HCT116 (cell line): ENCODE data around the gene MSI2. TPM values are rescaled to one million over a fixed set of nuclear protein-coding genes. Genes with fewer than 3 reads are reported as not detected.

Experiments used
- ATAC-seq: fragments of 200-7000 bp; cut with Tn5 transposase; 2 replicates; pipeline ENCODE4 v1.9.1; 2020; ENCODE audit warnings: mild to moderate bottlenecking, moderate library complexity
- BruUV-seq: library from RNA; stranded (reverse); fragments of 400-500 nt; replicated peaks from 2 replicates; lab custom pipeline; 2021; lab: Mats Ljungman, UMichigan
- CTCF ChIA-PET: fragments of 300-600 bp; sonication (Branson Sonifier 250); formaldehyde crosslinking; loops from one replicate; lab custom pipeline; 2021; ENCODE audit warnings: antibody characterized with exemption; lab: Charles Lee
- POLR2A ChIA-PET: fragments of 300-600, 350-600 bp; sonication (Branson Sonifier 250); formaldehyde crosslinking; loops from one replicate; lab custom pipeline; 2021; ENCODE audit warnings: antibody characterized with exemption; lab: Charles Lee
- RAD21 ChIA-PET, 2 experiments: fragments of 300-600 bp; sonication (Branson Sonifier 250); formaldehyde crosslinking; loops; one replicate each; lab custom pipeline; 2023; ENCODE audit warnings: low total read pairs in 2 of 2; ENCODE audit not compliant: uncharacterized antibody in 2 of 2, unreplicated experiment in 2 of 2, low non-redundant PET in 1 of 2; lab: Charles Lee
- DNase-seq: peaks from one replicate; pipeline ENCODE4 v3.0.0-alpha.2; 2010; ENCODE audit warnings: low read depth, low spot score
- H2AFZ ChIP-seq: fragments of 200-600 bp; shearing (Covaris generic), sonication (generic); 2 replicates; pipeline ENCODE4 v1.6.1; 2017; ENCODE audit warnings: low read depth, mixed run types, mixed read lengths, antibody characterized with exemption, low read length; ENCODE audit not compliant: poor library complexity, severe bottlenecking
- H3K27ac ChIP-seq: 2 replicates; pipeline ENCODE4 v1.5.1; 2012; ENCODE audit warnings: low read depth, low read length
- H3K27me3 ChIP-seq: fragments of 200-600 bp; sonication (generic); 2 replicates; pipeline ENCODE4 v1.6.1; 2016; ENCODE audit warnings: mixed run types, low read length, mixed read lengths; ENCODE audit not compliant: insufficient read depth
- H3K36me3 ChIP-seq, 2 experiments: fragments of 200-500 bp in 1 of 2; fragments of 200-600 bp in 1 of 2; sonication (Bioruptor generic) in 1 of 2; sonication (generic) in 1 of 2; 2 replicates each; pipeline versions ENCODE4 v1.5.1 to v1.6.1; 2014 to 2016; ENCODE audit warnings: low read length in 2 of 2, inconsistent platforms in 1 of 2, mixed read lengths in 1 of 2, mixed run types in 1 of 2; ENCODE audit not compliant: insufficient read depth in 2 of 2, control insufficient read depth in 1 of 2
- H3K4me1 ChIP-seq, 2 experiments: fragments of 200-600 bp in 1 of 2; sonication (generic) in 1 of 2; 2 replicates each; pipeline versions ENCODE4 v1.5.1 to v1.6.1; 2012 to 2017; ENCODE audit warnings: low read length in 2 of 2, inconsistent platforms in 1 of 2, mild to moderate bottlenecking in 1 of 2, mixed read lengths in 1 of 2, mixed run types in 1 of 2, moderate library complexity in 1 of 2; ENCODE audit not compliant: insufficient read depth in 2 of 2, control insufficient read depth in 1 of 2
- H3K4me2 ChIP-seq: fragments of 200-600 bp; sonication (generic); 2 replicates; pipeline ENCODE4 v1.6.1; 2017; ENCODE audit warnings: mixed run types, low read length, mixed read lengths
- H3K4me3 ChIP-seq, 2 experiments: fragments of 200-600 bp in 1 of 2; sonication (generic) in 1 of 2; replicated peaks in 1 of 2; 2 replicates each; pipeline ENCODE4 v1.5.1; 2011 to 2016; ENCODE audit warnings: low read length in 2 of 2, control low read depth in 1 of 2, low read depth in 1 of 2, mild to moderate bottlenecking in 1 of 2, mixed read lengths in 1 of 2, mixed run types in 1 of 2
- H3K79me2 ChIP-seq: fragments of 200-600 bp; sonication (generic); 2 replicates; pipeline ENCODE4 v1.6.1; 2017; ENCODE audit warnings: mild to moderate bottlenecking, mixed run types, low read length, moderate library complexity, mixed read lengths; ENCODE audit not compliant: insufficient read depth
- H3K9ac ChIP-seq: fragments of 200-600 bp; sonication (generic); 2 replicates; pipeline ENCODE4 v1.6.1; 2016; ENCODE audit warnings: low read length, mixed read lengths
- H3K9me2 ChIP-seq: fragments of 200-600 bp; sonication (generic), shearing (Covaris generic); 2 replicates; pipeline ENCODE4 v1.6.1; 2017; ENCODE audit warnings: mixed run types, mild to moderate bottlenecking, moderate library complexity; ENCODE audit not compliant: insufficient read depth
- H3K9me3 ChIP-seq, 2 experiments: fragments of 200-500 bp in 1 of 2; fragments of 200-600 bp in 1 of 2; sonication (Bioruptor generic) in 1 of 2; sonication (generic) in 1 of 2; 2 replicates each; pipeline ENCODE4 v1.6.1; 2014 to 2017; ENCODE audit warnings: low read length in 2 of 2, mixed read lengths in 2 of 2, inconsistent platforms in 1 of 2, low read depth in 1 of 2, mild to moderate bottlenecking in 1 of 2, mixed run types in 1 of 2, moderate library complexity in 1 of 2; ENCODE audit not compliant: control insufficient read depth in 1 of 2, insufficient read depth in 1 of 2
- H4K20me1 ChIP-seq: fragments of 200-600 bp; sonication (generic), shearing (Covaris generic); 2 replicates; pipeline ENCODE4 v1.6.1; 2017; ENCODE audit warnings: mixed run types, mild to moderate bottlenecking, moderate library complexity; ENCODE audit not compliant: insufficient read depth
- EZH2 ChIP-seq: fragments of 200-600 bp; sonication (generic); IDR thresholded peaks from 2 replicates; pipeline ENCODE4 v1.6.1; 2017; ENCODE audit warnings: antibody characterized with exemption, mixed run types
- SIN3A ChIP-seq: IDR thresholded peaks from 2 replicates; pipeline ENCODE4 v1.6.1; 2012; ENCODE audit warnings: low read depth
- SP1 ChIP-seq: IDR thresholded peaks from 2 replicates; pipeline ENCODE4 v1.6.1; 2012; ENCODE audit warnings: low read depth
- SRF ChIP-seq: IDR thresholded peaks from 2 replicates; pipeline ENCODE4 v1.6.1; 2012; ENCODE audit warnings: low read depth
- YY1 ChIP-seq: IDR thresholded peaks from 2 replicates; pipeline ENCODE4 v1.6.1; 2011; ENCODE audit warnings: low read length, low read depth, moderate library complexity, mild to moderate bottlenecking; ENCODE audit not compliant: insufficient replicate concordance; ENCODE audit errors: extremely low read depth
- intact Hi-C: fragments of 100-400 bp; cut with micrococcal nuclease; formaldehyde crosslinking; loops from 2 replicates; pipeline ENCODE4 v1.10.0; 2022
- total RNA-seq: library from RNA; stranded (reverse); gene quantifications from one replicate; pipeline ENCODE4 v1.2.1, GENCODE V29; 2021; ENCODE audit not compliant: unreplicated experiment
- TF ChIP-seq, protein P1 (sequence below): IDR thresholded peaks from 2 replicates; pipeline ENCODE4 v1.6.1; 2011; ENCODE audit warnings: mild to moderate bottlenecking, low read length, moderate library complexity; ENCODE audit not compliant: insufficient replicate concordance; ENCODE audit errors: extremely low read depth
- TF ChIP-seq, protein P2 (sequence below): IDR thresholded peaks from 2 replicates; pipeline ENCODE4 v1.6.1; 2012; ENCODE audit warnings: low read depth

The MSI2 gene
- total RNA-seq, 1 experiment from 2014 or later = 137 TPM

DNA sequence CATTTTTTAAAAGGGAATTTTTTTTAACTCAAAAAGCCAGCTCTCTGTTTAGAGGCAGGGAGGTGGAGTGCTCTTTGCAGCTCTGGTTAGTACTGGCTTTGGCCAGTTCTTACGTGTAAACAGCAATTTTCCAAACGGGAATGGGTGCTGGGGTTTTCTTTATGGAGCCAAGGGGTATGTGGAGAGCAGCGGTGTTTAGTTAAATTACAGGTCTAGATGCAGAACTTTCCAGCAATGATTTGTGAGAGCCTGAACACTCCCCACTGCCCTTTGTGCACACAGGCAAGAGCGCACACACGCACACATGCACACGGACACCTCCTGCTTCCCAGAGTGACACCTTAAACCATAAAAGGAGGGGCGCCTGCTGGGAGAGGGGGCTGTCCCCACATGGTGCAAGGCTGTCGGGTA lies 140.2 kb downstream of the MSI2 start:
- TF ChIP-seq YY1 (no peak), EZH2 (no peak), SP1 (no peak), SRF (no peak), SIN3A (no peak)
- TF ChIP-seq, protein P1, sequence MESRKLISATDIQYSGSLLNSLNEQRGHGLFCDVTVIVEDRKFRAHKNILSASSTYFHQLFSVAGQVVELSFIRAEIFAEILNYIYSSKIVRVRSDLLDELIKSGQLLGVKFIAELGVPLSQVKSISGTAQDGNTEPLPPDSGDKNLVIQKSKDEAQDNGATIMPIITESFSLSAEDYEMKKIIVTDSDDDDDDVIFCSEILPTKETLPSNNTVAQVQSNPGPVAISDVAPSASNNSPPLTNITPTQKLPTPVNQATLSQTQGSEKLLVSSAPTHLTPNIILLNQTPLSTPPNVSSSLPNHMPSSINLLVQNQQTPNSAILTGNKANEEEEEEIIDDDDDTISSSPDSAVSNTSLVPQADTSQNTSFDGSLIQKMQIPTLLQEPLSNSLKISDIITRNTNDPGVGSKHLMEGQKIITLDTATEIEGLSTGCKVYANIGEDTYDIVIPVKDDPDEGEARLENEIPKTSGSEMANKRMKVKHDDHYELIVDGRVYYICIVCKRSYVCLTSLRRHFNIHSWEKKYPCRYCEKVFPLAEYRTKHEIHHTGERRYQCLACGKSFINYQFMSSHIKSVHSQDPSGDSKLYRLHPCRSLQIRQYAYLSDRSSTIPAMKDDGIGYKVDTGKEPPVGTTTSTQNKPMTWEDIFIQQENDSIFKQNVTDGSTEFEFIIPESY = no peak
- TF ChIP-seq, protein P2, sequence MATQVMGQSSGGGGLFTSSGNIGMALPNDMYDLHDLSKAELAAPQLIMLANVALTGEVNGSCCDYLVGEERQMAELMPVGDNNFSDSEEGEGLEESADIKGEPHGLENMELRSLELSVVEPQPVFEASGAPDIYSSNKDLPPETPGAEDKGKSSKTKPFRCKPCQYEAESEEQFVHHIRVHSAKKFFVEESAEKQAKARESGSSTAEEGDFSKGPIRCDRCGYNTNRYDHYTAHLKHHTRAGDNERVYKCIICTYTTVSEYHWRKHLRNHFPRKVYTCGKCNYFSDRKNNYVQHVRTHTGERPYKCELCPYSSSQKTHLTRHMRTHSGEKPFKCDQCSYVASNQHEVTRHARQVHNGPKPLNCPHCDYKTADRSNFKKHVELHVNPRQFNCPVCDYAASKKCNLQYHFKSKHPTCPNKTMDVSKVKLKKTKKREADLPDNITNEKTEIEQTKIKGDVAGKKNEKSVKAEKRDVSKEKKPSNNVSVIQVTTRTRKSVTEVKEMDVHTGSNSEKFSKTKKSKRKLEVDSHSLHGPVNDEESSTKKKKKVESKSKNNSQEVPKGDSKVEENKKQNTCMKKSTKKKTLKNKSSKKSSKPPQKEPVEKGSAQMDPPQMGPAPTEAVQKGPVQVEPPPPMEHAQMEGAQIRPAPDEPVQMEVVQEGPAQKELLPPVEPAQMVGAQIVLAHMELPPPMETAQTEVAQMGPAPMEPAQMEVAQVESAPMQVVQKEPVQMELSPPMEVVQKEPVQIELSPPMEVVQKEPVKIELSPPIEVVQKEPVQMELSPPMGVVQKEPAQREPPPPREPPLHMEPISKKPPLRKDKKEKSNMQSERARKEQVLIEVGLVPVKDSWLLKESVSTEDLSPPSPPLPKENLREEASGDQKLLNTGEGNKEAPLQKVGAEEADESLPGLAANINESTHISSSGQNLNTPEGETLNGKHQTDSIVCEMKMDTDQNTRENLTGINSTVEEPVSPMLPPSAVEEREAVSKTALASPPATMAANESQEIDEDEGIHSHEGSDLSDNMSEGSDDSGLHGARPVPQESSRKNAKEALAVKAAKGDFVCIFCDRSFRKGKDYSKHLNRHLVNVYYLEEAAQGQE = no peak

More for the DNA sequence above, 140.2 kb downstream of the MSI2 start:
- ChIA-PET CTCF (no interaction called here), POLR2A (interaction anchor here (0.6 kb wide), 1 partner anchor 49 kb away, joined by 3 read pairs; no protein-coding TSS in a partner anchor), RAD21 (no interaction called here)
- no peak overlapping the region for H2AFZ ChIP-seq
- peaks cover 10% of the 10 kb centered on the region; the same call in 1 of the 2 replicates for H3K79me2 ChIP-seq
- no peak overlapping the region for H3K4me2 ChIP-seq
- no peak overlapping the region for H3K9ac ChIP-seq
- ATAC-seq (no peak), DNase-seq (no peak)
- no peak overlapping the region for H3K27ac ChIP-seq
- H3K9me2 ChIP-seq = no peaks in the 10 kb centered on the region
- no TSS peak for BruUV-seq
- H3K4me3 ChIP-seq = no peak overlapping the region
- no peaks in the 10 kb centered on the region for H4K20me1 ChIP-seq
- intact Hi-C loops = no loop called here
- H3K9me3 ChIP-seq = no peaks in the 10 kb centered on the region
- H3K27me3 ChIP-seq = no peaks in the 10 kb centered on the region
- H3K36me3 ChIP-seq = no peaks in the 10 kb centered on the region
- H3K4me1 ChIP-seq = peaks cover 0 to 12% of the 10 kb centered on the region in 2 experiments; a peak in 1 of 4 replicates
